ENCODE results near the gene CAMK2N1. TPM values are rescaled to one million over a fixed set of nuclear protein-coding genes. Genes with fewer than 3 reads are reported as not detected.
"Not testable (repeated sequence)": the region's sequence is repeated elsewhere in the genome, so short reads cannot be mapped to it uniquely, and the experiment has no call there.

CAMK2N1 gene
- total RNA-seq, 1 donor from 2014 or later = 27.4 TPM

- not testable (repeated sequence) for DNase-seq (ENCODE audit: low spot score); ATAC-seq
These were observed 10.8 kb upstream of the CAMK2N1 start for GRCh38 chr1:20496725-20497383.

- ATAC-seq (no peak), DNase-seq (ENCODE audit: low spot score) (no peak)
These were observed 10.2 kb upstream of the CAMK2N1 start for GRCh38 chr1:20496241-20496661.

- ATAC-seq (no peak), DNase-seq (ENCODE audit: low spot score) (no peak)
These were observed 9.7 kb upstream of the CAMK2N1 start for GRCh38 chr1:20495661-20496060.

GRCh38 chr1:20494609-20495311, 8.8 kb upstream of the CAMK2N1 start:
- no peak for DNase-seq (ENCODE audit: low spot score)
- no peak for ATAC-seq

- peak; percentile 84 for DNase-seq (ENCODE audit: low spot score)
- ATAC-seq = peak; percentile 98
These were observed 8.0 kb upstream of the CAMK2N1 start for GRCh38 chr1:20493839-20494608.

- ATAC-seq = no peak
- DNase-seq (ENCODE audit: low spot score) = no peak
These were observed 7.3 kb upstream of the CAMK2N1 start for GRCh38 chr1:20493309-20493708.

GRCh38 chr1:20492751-20493150, 6.7 kb upstream of the CAMK2N1 start:
- ATAC-seq (no peak), DNase-seq (ENCODE audit: low spot score) (no peak)

GRCh38 chr1:20491866-20492265, 5.9 kb upstream of the CAMK2N1 start:
- DNase-seq (ENCODE audit: low spot score) (no peak), ATAC-seq (no peak)

GRCh38 chr1:20491178-20491577, 5.2 kb upstream of the CAMK2N1 start:
- ATAC-seq = no peak
- no peak for DNase-seq (ENCODE audit: low spot score)

GRCh38 chr1:20487236-20487590, 1.2 kb upstream of the CAMK2N1 start:
- DNase-seq (ENCODE audit: low spot score) (no peak), ATAC-seq (no peak)

GRCh38 chr1:20486457-20487235, 636 bp upstream of the CAMK2N1 start:
- peak; percentile 81 for DNase-seq (ENCODE audit: low spot score)
- peak; percentile 69 for ATAC-seq

GRCh38 chr1:20484519-20485462, 1.2 kb downstream of the CAMK2N1 start:
- no peak for DNase-seq (ENCODE audit: low spot score)
- ATAC-seq = peak; percentile 5

- ATAC-seq (peak; percentile 36), DNase-seq (ENCODE audit: low spot score) (no peak)
These were observed 2.0 kb downstream of the CAMK2N1 start for GRCh38 chr1:20483833-20484518.

- no peak for DNase-seq (ENCODE audit: low spot score)
These were observed 2.7 kb downstream of the CAMK2N1 start for GRCh38 chr1:20483098-20483832.

GRCh38 chr1:20481643-20482498, 4.1 kb downstream of the CAMK2N1 start:
- DNase-seq (ENCODE audit: low spot score) (no peak), ATAC-seq (no peak)

More at GRCh38 chr1:20483098-20483832, 2.7 kb downstream of the CAMK2N1 start:
- no peak for ATAC-seq

GRCh38 chr1:20480951-20481617, 4.9 kb downstream of the CAMK2N1 start:
- DNase-seq (ENCODE audit: low spot score) (peak; percentile 69), ATAC-seq (peak; percentile 22)
